ENCODE results near the gene LRRC51.

The LRRC51 gene

DNA sequence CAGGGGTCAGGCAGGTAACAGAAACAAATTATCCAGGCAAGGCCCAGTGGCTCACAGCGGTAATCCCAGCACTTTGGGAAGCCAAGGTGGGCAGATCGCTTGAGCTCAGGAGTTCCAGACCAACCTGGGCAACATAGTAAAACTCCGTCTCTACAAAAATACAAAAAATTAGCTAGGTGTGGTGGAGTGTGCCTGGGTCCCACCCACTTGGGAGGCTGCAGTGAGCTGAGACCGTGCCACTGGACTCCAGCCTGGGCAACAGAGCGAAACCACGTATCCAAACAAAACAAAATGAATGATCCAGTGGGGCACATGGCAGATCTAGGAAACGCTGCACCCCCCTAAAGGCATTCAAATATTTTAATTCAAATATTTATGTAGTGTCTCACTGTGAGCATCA, 10.2 kb upstream of the LRRC51 start:
- DNase-seq: no peak

- DNase-seq: no peak
Measured at GRCh38 chr11:72072348-72072747, 8.3 kb upstream of the LRRC51 start.

- DNase-seq: peak in 1 of 2 donors; percentile 6
Measured at GRCh38 chr11:72075109-72075508, 5.5 kb upstream of the LRRC51 start.

- DNase-seq: no peak
Measured at GRCh38 chr11:72075756-72076155, 4.9 kb upstream of the LRRC51 start.

DNA sequence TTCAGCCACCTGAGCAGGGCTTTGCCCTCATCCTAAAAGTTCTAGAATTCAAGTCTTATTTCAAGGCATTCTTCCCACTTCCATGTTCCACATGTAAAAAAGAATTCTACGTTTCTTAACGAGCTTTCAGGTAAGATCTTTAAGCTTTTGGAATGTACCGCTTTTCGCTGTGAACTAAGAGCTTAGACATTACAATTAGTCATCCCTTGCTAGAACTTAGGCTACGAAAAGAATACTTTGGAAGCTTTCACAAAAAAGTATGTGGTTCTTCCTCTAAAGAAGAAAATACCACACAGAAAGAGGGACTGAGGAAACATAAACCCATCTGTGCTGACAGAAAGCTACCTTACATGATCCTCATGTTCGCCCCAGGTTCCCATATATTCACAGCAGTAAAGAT, 2.2 kb upstream of the LRRC51 start:
- no peak for DNase-seq

GRCh38 chr11:72079819-72080325, 778 bp upstream of the LRRC51 start:
- DNase-seq: no peak

DNA sequence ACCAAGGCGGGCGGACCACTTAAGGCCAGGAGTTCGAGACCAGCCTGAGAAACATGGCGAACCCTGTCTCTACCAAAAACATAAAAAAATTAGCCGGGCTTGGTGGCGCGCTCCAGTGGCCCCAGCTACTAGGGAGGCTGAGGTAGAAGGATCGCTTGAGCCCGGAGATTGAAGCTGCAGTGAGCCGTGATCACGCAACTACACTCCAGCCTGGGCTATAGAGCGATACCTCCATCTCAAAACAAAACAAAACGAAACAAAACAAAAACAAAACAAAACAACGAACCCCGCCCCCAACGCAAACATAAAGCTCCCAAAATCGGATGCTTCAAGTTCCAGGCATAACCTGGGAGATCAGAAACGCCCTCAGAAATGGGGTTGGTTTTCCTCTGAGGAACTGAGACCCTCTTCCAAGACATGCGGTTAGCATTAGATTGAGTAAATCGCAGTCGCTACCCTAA, 564 bp downstream of the LRRC51 start:
- DNase-seq: no peak

DNA sequence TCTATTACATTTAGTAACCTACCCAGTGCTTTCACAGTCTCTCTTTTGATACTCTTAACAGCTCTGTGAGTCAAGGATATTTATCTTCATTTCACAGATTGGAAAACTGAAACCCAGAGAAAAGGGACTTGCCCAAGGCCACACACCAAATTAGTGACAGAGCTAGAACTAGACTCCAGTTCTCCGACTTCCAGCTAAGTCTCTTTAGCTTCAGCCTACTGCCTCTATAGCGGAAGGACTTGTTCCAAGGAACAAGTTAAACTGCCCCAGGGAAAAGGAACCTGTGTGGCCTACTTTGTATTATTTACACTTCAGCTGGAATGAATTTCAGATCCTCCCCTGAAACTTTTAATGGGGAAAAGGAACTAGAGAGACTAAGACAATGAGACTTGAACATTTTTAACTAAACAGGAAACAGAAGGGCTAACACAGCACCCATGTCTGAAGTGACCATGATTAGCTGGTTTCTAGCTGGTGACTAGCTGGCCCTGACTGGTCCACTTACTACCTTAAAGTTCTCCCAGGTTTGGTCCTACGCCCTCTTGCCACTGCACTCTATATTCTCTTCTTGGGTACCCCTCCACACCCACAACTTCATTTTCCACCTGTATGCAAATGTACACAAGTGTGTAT, 1.3 kb downstream of the LRRC51 start:
- no peak for DNase-seq

DNA sequence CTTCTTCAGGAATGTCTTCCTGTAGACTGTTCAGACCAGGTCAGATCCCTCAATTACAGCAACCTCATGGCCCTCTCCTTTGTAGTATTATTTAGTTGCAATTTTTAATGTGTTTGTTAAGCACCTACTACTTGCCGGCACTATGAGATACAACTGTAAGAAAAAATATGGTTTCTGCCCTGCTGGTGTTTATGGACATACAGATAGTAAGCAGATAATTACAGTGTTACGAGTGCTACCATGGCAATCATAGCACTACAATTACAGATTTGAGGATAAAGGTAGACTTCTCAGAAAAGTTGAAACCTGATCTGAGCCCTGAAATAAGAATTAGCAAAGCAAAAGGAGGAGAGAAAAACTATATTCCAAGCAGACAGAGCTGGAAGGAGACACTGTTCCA, 2.8 kb downstream of the LRRC51 start:
- no peak for DNase-seq

- no peak for DNase-seq
Measured at GRCh38 chr11:72084076-72084475, 3.4 kb downstream of the LRRC51 start.

DNA sequence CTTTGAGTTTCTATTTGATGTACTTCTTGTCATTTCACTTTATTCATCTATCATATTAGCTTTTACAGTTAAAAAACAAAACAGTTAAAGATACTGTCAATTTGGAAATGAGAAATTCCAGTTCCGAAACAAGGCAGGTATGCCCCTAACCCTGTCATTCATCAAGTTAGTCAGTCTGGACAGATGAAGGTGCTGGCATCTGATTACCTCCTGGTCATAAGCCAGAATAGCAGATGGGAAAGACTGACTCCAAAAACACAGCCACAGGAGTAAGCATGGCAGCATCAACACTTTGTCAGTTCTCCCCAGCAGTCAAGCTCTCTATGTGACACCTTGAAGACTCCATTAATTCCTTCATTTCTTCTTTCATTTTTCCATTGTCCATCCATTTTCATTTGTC, 4.3 kb downstream of the LRRC51 start:
- no peak for DNase-seq

DNA sequence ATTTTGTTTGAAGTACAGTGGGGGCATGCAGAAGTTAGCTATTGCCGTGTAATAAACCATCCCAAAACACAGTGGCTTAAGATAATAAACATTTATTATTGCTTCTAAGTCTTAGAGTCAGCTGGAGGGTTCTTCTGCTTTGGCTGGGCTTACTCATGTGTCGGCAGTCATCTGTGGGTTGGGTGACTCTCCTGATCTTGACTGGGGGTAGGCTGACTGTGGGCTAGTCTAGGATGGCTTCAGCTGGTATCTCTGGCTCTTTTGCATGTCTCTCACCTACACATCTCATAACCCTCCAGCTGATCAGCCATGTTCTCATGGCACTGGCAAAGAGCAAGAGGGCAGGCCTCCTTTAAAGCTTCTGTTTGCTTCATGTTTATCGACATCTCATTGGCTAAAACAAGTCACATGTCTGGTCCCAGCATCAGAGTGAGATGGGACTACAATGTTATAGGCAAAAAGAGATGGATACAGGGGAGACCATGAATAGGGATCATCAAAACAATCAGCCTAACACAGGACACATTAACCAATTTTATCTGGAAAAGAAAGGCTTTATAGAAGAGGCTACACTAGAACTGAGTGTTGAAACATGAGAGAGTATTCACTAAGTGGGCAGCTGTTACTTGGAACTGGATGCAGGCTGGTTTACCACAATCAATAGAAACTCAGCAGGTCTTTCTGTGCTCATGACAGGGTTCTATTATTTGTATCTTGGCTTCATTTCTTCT, 5.1 kb downstream of the LRRC51 start:
- peak; percentile 43 to 73 for DNase-seq

GRCh38 chr11:72088076-72088808, 7.6 kb downstream of the LRRC51 start:
- no peak for DNase-seq

- DNase-seq: peak; percentile 43 to 60
Measured at GRCh38 chr11:72091292-72091691, 10.6 kb downstream of the LRRC51 start.

DNA sequence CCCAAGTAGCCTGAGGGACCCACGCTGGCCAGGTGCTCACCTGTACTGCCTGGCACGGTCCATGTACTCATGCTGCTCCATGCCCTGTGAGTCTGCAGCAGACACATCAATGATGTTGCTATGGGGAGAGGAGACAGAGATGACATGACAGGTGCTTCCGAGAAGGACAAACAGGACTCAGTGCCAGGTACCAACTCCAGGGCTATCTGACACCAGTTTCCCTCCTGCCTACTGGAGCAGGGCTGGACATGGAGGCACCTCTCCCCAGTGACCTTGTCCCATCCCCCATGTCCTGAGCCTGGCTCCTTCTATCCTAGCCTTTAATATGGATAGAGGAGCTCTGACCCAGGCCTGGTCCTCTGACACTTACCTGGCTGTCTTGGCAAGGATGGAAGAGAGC, 18.1 kb downstream of the LRRC51 start:
- DNase-seq: no peak

GRCh38 chr11:72100009-72100408, 19.4 kb downstream of the LRRC51 start:
- DNase-seq: no peak

GRCh38 chr11:72100462-72100861, 19.8 kb downstream of the LRRC51 start:
- no peak for DNase-seq

DNA sequence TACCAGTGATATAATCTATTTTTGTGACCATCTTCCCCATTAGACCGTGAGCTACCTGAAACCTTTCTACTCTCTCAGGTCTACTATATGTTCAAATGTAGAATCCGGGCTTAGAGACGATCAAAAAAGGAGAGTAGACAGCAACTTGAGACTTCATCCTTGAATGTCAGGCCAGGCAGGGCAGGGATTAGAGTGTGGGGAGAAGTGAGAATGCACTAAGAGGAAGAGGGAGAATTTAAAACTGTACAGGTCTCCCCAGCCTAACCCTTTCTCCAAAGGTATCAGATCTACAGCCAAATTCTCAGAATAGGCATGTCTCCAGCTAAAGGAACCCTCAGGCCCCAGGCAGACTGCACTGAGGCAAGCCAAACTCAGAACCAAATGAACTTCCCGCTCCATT, 21.5 kb downstream of the LRRC51 start:
- DNase-seq: no peak

DNA sequence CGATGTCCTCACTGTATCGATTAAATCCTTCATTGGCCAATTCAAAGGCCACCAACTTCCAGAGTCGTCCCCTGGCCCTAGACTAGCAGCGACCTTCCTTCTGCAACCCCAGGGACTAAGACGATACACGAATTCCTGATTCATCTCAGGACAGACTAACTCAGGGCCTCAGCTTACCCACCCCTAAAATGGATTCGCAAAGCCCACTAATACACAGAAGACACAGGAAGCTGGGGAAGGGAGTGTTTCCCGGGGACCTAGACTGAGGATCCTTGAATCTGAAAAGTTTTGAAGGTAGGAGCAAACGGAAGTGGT, 21.9 kb downstream of the LRRC51 start:
- DNase-seq: no peak

- peak; percentile 92 to 98 for DNase-seq
Measured at GRCh38 chr11:72102946-72103753, 22.5 kb downstream of the LRRC51 start, which contains the start of gene LAMTOR1. Gene LAMTOR1 (minus strand): TSS chr11:72103297. CDS start chr11:72103224, 73 bp downstream.

DNA sequence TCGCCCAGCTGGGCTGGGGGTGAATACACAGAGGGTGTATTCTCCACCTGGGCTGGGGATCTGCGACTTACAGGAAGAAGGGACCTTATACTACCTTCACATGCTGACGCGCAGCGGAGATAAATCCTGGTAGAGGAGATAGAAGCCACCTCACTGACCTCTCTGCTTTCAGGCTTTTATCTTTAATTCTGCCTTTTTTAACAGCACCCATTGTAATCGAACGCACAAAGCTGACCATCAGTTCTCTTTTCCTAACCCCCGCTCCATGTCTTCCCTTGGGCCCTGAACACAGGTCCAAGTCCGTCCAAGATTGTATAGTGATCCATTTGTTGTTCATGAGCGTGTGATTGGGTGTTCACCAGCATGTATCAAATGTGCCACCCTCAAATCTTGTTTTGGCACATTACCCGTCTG, 23.1 kb downstream of the LRRC51 start:
- DNase-seq: no peak

- DNase-seq: no peak
Measured at GRCh38 chr11:72105888-72106287, 25.2 kb downstream of the LRRC51 start, which contains the start of gene TOMT. Gene TOMT (plus strand): TSS chr11:72105924. CDS start chr11:72105952, 28 bp downstream.

Measured in hippocampal formation (tissue), 2 donors.